PC-3 (cell line): ENCODE results near the gene LRRC7.

Source experiments
- EZH2 ChIP-seq: fragments of 300-600 bp; sonication (generic); IDR thresholded peaks from one replicate; pipeline ENCODE4 v1.6.1; 2017; ENCODE audit warnings: antibody characterized with exemption, mild to moderate bottlenecking, low read length; ENCODE audit not compliant: unreplicated experiment
- TF ChIP-seq, protein P1 (sequence below): fragments of 300-600 bp; sonication (generic); conservative IDR thresholded peaks from 2 replicates; pipeline ENCODE4 v1.5.1; 2017; ENCODE audit warnings: antibody characterized with exemption, low read depth, mild to moderate bottlenecking, low read length

DNA sequence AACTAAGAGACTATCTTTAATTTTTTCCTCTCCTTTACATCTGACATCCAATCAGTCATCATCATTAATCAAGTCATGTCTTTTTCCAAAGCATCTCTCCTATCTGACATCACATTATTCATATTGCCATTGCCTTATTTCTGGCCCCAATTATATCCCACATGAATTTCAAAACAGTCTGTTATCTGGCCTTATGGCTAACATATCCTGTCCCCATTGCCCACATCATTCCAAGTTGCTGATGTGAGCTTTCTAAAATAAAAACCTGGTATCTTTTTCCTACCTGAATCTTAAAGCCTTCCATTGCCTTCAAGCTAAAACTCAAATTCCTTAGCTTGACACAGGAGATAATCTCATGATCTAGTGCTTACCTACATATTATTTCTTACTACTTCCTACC, 353.8 kb downstream of the LRRC7 start:
- TF ChIP-seq, protein P1, sequence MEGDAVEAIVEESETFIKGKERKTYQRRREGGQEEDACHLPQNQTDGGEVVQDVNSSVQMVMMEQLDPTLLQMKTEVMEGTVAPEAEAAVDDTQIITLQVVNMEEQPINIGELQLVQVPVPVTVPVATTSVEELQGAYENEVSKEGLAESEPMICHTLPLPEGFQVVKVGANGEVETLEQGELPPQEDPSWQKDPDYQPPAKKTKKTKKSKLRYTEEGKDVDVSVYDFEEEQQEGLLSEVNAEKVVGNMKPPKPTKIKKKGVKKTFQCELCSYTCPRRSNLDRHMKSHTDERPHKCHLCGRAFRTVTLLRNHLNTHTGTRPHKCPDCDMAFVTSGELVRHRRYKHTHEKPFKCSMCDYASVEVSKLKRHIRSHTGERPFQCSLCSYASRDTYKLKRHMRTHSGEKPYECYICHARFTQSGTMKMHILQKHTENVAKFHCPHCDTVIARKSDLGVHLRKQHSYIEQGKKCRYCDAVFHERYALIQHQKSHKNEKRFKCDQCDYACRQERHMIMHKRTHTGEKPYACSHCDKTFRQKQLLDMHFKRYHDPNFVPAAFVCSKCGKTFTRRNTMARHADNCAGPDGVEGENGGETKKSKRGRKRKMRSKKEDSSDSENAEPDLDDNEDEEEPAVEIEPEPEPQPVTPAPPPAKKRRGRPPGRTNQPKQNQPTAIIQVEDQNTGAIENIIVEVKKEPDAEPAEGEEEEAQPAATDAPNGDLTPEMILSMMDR, result no peak
- TF ChIP-seq EZH2, result no peak
